Right renal cortex interstitium (tissue), 3 donors: ENCODE measurements around the gene DNAI1. TPM values are rescaled to one million over a fixed set of nuclear protein-coding genes. Genes with fewer than 3 reads are reported as not detected.

Source experiments
- polyA plus RNA-seq, 3 donors: library from polyadenylated mRNA; unstranded; fragments of 120-200 nt; gene quantifications; one replicate each; pipeline ENCODE4 v1.2.1, GENCODE V29; 2013; ENCODE audit not compliant: insufficient read length in 3 of 3

The DNAI1 gene
- polyA plus RNA-seq, 3 donors = 1.6 to 2.7 (median 2.2) TPM

Other genes starting within 250 kb of the DNAI1 start
- gene KIF24, start 129.5 kb upstream of the DNAI1 start, polyA plus RNA-seq = 1 to 10 TPM; 5.7 to 6.5 (median 5.8) TPM
- 10 to 100 TPM; 25.5 to 34.8 (median 27.3) TPM for gene NUDT2, start 129.2 kb upstream of the DNAI1 start, polyA plus RNA-seq
- gene MYORG, start 81.9 kb upstream of the DNAI1 start, polyA plus RNA-seq = 1 to 10 TPM; 7.1 to 9.9 (median 9.9) TPM
- 10 to 100 TPM; 12.1 to 12.7 (median 12.2) TPM for gene FAM219A, start 235 bp upstream of the DNAI1 start, polyA plus RNA-seq
- 1 to 10 TPM; 1.3 to 1.8 (median 1.4) TPM for gene ENHO, start 64.2 kb downstream of the DNAI1 start, polyA plus RNA-seq
- 10 to 100 TPM; 34.5 to 36.0 (median 35.6) TPM for gene CNTFR, start 130.9 kb downstream of the DNAI1 start, polyA plus RNA-seq
- 10 to 100 TPM; 23.4 to 28.8 (median 28.7) TPM for gene RPP25L, start 153.3 kb downstream of the DNAI1 start, polyA plus RNA-seq
- 10 to 100 TPM; 90.0 to 99.4 (median 96.9) TPM for gene DCTN3, start 161.7 kb downstream of the DNAI1 start, polyA plus RNA-seq
- gene ARID3C, start 170.3 kb downstream of the DNAI1 start, polyA plus RNA-seq = under 1 TPM in 1 of 3 donors, not detected in 2; 0.21 TPM
- 10 to 100 TPM; 47.0 to 53.1 (median 48.1) TPM for gene SIGMAR1, start 179.0 kb downstream of the DNAI1 start, polyA plus RNA-seq
- gene GALT, start 187.9 kb downstream of the DNAI1 start, polyA plus RNA-seq = 10 to 100 TPM; 57.8 to 70.9 (median 62.0) TPM
- gene IL11RA, start 193.4 kb downstream of the DNAI1 start, polyA plus RNA-seq = 10 to 100 TPM; 44.1 to 48.8 (median 47.6) TPM
- gene CCL27, start 203.9 kb downstream of the DNAI1 start, polyA plus RNA-seq = under 1 TPM; 0.50 to 0.61 (median 0.57) TPM
- under 1 TPM in 1 of 3 donors, not detected in 2; 0.31 TPM for gene CCL19, start 232.5 kb downstream of the DNAI1 start, polyA plus RNA-seq